Measurements from ENCODE around the gene TMEM14B.

Gene TMEM14B

DNA sequence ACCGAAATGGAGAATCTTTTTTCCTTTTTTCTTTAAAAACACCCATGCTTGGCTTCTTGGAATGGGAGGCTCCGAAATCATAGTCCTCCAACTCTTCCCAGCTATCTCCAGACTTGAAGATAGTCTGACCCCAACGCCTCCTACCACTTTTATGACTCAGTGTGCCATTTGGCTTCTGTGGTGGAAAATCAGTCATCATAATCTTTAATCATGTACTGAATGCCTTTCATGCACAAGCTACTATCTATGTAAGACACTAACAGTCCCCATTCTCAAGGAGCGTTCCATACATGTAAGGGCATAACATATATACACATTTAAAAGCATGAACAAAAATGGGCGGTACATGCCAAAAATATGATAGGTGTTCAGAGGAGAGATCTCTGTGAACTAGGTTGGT, 44.1 kb downstream of the TMEM14B start:
- no peak for DNase-seq (ENCODE audit: low read depth)
- in situ Hi-C loops (cut with HindIII; ENCODE audit: low sequenced_read_pairs): no loop called here
- no peak overlapping the region for H3K4me3 ChIP-seq (ENCODE audit: low read depth, low read length)
- TF ChIP-seq CTCF (IDR thresholded peaks at IDR 0.05; ENCODE audit: low read depth, low read length, missing control alignments): no peak

- no peak overlapping the region for H3K4me3 ChIP-seq (ENCODE audit: low read depth, low read length)
- in situ Hi-C loops (cut with HindIII; ENCODE audit: low sequenced_read_pairs): no loop called here
- DNase-seq (ENCODE audit: low read depth): no peak
- no peak for TF ChIP-seq CTCF (IDR thresholded peaks at IDR 0.05; ENCODE audit: low read depth, low read length, missing control alignments)
Measured at GRCh38 chr6:10792101-10792500, 44.5 kb downstream of the TMEM14B start.

GRCh38 chr6:10793035-10793434, 45.4 kb downstream of the TMEM14B start:
- H3K4me3 ChIP-seq (ENCODE audit: low read depth, low read length): no peak overlapping the region
- DNase-seq (ENCODE audit: low read depth): no peak
- no peak for TF ChIP-seq CTCF (IDR thresholded peaks at IDR 0.05; ENCODE audit: low read depth, low read length, missing control alignments)
- in situ Hi-C loops (cut with HindIII; ENCODE audit: low sequenced_read_pairs): no loop called here

GRCh38 chr6:10793695-10794094, 46.1 kb downstream of the TMEM14B start:
- DNase-seq (ENCODE audit: low read depth): no peak
- in situ Hi-C loops (cut with HindIII; ENCODE audit: low sequenced_read_pairs): no loop called here
- no peak for TF ChIP-seq CTCF (IDR thresholded peaks at IDR 0.05; ENCODE audit: low read depth, low read length, missing control alignments)
- no peak overlapping the region for H3K4me3 ChIP-seq (ENCODE audit: low read depth, low read length)

GRCh38 chr6:10794239-10794638, 46.6 kb downstream of the TMEM14B start:
- DNase-seq (ENCODE audit: low read depth): no peak
- no peak for TF ChIP-seq CTCF (IDR thresholded peaks at IDR 0.05; ENCODE audit: low read depth, low read length, missing control alignments)
- H3K4me3 ChIP-seq (ENCODE audit: low read depth, low read length): no peak overlapping the region
- in situ Hi-C loops (cut with HindIII; ENCODE audit: low sequenced_read_pairs): no loop called here

GRCh38 chr6:10800810-10801209, 53.2 kb downstream of the TMEM14B start:
- DNase-seq (ENCODE audit: low read depth): no peak
- no peak for TF ChIP-seq CTCF (IDR thresholded peaks at IDR 0.05; ENCODE audit: low read depth, low read length, missing control alignments)

More at GRCh38 chr6:10800810-10801209, 53.2 kb downstream of the TMEM14B start:
- in situ Hi-C loops (cut with HindIII; ENCODE audit: low sequenced_read_pairs): no loop called here
- H3K4me3 ChIP-seq (ENCODE audit: low read depth, low read length): no peak overlapping the region

Data from astrocyte of the cerebellum (primary cell).